ENCODE results near the gene G3BP2. TPM values are rescaled to one million over a fixed set of nuclear protein-coding genes. Genes with fewer than 3 reads are reported as not detected.
"Not testable (repeated sequence)": the region's sequence is repeated elsewhere in the genome, so short reads cannot be mapped to it uniquely, and the experiment has no call there.

The G3BP2 gene
- 10 to 100 TPM; 50.5 to 67.9 (median 57.2) TPM for total RNA-seq

- H3K4me3 ChIP-seq (ENCODE audit: low read depth, poor library complexity, severe bottlenecking), result peak within 1 kb of the TSS; percentile 98
- 0 to 1% methylated on average over 56 to 74 of the region's 83 CpGs for WGBS, 2 donors
- no peak for TF ChIP-seq CTCF (IDR thresholded peaks at IDR 0.05)
- peak in 1 of 2 donors; percentile 81 for TF ChIP-seq POLR2A (IDR thresholded peaks at IDR 0.05)
- peak; percentile 98 to 100 for DNase-seq (ENCODE audit: low spot score in 2 of 2)
- intact Hi-C loops (cut with DNase I; ENCODE audit: low total_unique reads), result no loop called here
Observed at GRCh38 chr4:75673027-75673958, at the start of gene G3BP2. Gene G3BP2, minus strand, starts transcription at chr4:75673411. Its CDS starts 11,386 bp downstream, at chr4:75662025.

GRCh38 chr4:75722417-75722816 lies 49.2 kb upstream of the G3BP2 start:
- DNase-seq (ENCODE audit: low spot score in 2 of 2), result no peak
- WGBS, 2 donors, result 47 to 49% methylated on average over 3 of the region's 3 CpGs
- no peak overlapping the region for H3K4me3 ChIP-seq (ENCODE audit: low read depth, poor library complexity, severe bottlenecking)
- TF ChIP-seq CTCF (IDR thresholded peaks at IDR 0.05), result no peak
- TF ChIP-seq POLR2A (IDR thresholded peaks at IDR 0.05), result no peak
- intact Hi-C loops (cut with DNase I; ENCODE audit: low total_unique reads), result no loop called here

GRCh38 chr4:75718529-75718928 lies 45.3 kb upstream of the G3BP2 start:
- TF ChIP-seq POLR2A (IDR thresholded peaks at IDR 0.05) (no peak), CTCF (IDR thresholded peaks at IDR 0.05) (no peak)
- intact Hi-C loops (cut with DNase I; ENCODE audit: low total_unique reads), result no loop called here
- DNase-seq (ENCODE audit: low spot score in 2 of 2), result no peak
- no peak overlapping the region for H3K4me3 ChIP-seq (ENCODE audit: low read depth, poor library complexity, severe bottlenecking)
- WGBS, 2 donors, result 89 to 97% methylated on average over 2 of the region's 2 CpGs

GRCh38 chr4:75717408-75717807 lies 44.2 kb upstream of the G3BP2 start:
- H3K4me3 ChIP-seq (ENCODE audit: low read depth, poor library complexity, severe bottlenecking), result no peak overlapping the region
- intact Hi-C loops (cut with DNase I; ENCODE audit: low total_unique reads), result no loop called here
- no peak for TF ChIP-seq CTCF (IDR thresholded peaks at IDR 0.05)
- no peak for DNase-seq (ENCODE audit: low spot score in 2 of 2)
- 53 to 75% methylated on average over 1 of the region's 1 CpG for WGBS, 2 donors

- 86 to 100% methylated on average over 3 of the region's 3 CpGs for WGBS, 2 donors
- H3K4me3 ChIP-seq (ENCODE audit: low read depth, poor library complexity, severe bottlenecking); intact Hi-C loops (cut with DNase I; ENCODE audit: low total_unique reads); DNase-seq (ENCODE audit: low spot score in 2 of 2): not testable (repeated sequence)
Observed at GRCh38 chr4:75716054-75716453, 42.8 kb upstream of the G3BP2 start.

- TF ChIP-seq CTCF (IDR thresholded peaks at IDR 0.05) (no peak), POLR2A (IDR thresholded peaks at IDR 0.05) (no peak)
- intact Hi-C loops (cut with DNase I; ENCODE audit: low total_unique reads), result no loop called here
- DNase-seq (ENCODE audit: low spot score in 2 of 2), result no peak
- 28% methylated on average over 4 of the region's 4 CpGs for WGBS, 2 donors
- no peak overlapping the region for H3K4me3 ChIP-seq (ENCODE audit: low read depth, poor library complexity, severe bottlenecking)
Observed at GRCh38 chr4:75715105-75715799, 42.0 kb upstream of the G3BP2 start.

Measured in lower leg skin (tissue), 4 donors.